Thyroid gland (tissue), 4 donors: ENCODE results near the gene GREB1.

ENCODE experiments used
- CTCF ChIP-seq, 6 experiments: fragments of 200-600 bp in 3 of 6; fragments of 450-650 bp in 3 of 6; sonication (generic) in 3 of 6; IDR thresholded peaks; one replicate each; pipeline ENCODE4 v1.5.1; 2016 to 2019; ENCODE audit warnings: antibody characterized with exemption in 6 of 6, mild to moderate bottlenecking in 2 of 6, inconsistent platforms in 1 of 6, moderate library complexity in 1 of 6
- POLR2A ChIP-seq, 2 donors: fragments of 450-650 bp; IDR thresholded peaks; one replicate each; pipeline ENCODE4 v1.6.1; 2017; ENCODE audit warnings: antibody characterized with exemption in 2 of 2, mild to moderate bottlenecking in 2 of 2, moderate library complexity in 1 of 2

GRCh38 chr2:11683966-11684365 lies 150.1 kb downstream of the GREB1 start:
- TF ChIP-seq CTCF (IDR thresholded peaks at IDR 0.05) (no peak), POLR2A (IDR thresholded peaks at IDR 0.05) (no peak)
